LNCAP (cell line): Measurements from ENCODE around the gene ZG16.

Experiments used
- TF ChIP-seq, protein P1 (sequence below): fragments of 450-650 bp; IDR thresholded peaks from 2 replicates; pipeline ENCODE4 v1.5.1; 2017; ENCODE audit warnings: mild to moderate bottlenecking

ZG16 gene

DNA sequence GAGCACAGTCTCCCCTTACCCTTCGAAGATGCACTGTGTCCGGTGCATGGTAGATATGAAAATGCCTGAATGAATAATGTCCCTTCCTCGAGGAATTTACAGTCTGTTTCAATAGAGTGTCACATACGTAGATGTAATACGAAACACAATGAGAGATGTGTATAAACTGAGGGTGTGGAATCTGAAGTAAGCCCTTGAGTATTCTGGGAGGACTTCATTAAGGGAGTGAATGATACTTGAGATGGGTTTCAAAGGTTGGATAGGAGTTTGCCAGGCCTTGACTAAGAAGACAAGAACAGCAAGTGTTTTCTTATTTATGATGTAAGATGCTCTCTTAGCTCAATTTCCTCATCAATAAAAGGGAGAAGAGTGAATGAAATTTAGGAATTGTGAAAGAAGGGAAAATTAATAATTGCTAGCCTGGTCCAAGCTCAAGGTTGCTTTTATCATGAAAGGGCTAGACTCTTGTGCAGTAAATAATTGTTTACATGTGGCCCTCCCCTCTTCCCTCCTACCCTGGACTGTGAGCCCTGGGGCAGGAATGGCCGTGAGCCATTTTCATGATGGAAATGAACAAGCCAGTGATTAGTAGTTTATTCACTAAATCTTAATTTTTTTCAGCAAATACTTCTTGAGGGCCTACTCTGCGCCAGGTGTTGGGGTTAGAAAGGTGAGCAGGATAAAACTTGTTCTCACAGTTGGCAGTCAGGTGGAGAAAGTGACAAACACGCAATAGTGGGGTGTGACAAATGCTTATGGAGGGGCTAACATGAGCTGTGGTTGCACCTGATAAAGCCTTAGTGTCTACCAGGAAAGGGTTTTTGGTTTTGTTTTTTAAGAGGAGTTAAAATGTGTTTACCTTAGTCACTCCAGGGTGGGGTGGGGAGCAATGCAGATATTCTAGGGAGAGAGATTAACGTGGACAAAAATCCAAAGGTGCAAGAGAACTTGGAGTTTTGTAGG, 14.1 kb downstream of the ZG16 start:
- TF ChIP-seq, protein P1, sequence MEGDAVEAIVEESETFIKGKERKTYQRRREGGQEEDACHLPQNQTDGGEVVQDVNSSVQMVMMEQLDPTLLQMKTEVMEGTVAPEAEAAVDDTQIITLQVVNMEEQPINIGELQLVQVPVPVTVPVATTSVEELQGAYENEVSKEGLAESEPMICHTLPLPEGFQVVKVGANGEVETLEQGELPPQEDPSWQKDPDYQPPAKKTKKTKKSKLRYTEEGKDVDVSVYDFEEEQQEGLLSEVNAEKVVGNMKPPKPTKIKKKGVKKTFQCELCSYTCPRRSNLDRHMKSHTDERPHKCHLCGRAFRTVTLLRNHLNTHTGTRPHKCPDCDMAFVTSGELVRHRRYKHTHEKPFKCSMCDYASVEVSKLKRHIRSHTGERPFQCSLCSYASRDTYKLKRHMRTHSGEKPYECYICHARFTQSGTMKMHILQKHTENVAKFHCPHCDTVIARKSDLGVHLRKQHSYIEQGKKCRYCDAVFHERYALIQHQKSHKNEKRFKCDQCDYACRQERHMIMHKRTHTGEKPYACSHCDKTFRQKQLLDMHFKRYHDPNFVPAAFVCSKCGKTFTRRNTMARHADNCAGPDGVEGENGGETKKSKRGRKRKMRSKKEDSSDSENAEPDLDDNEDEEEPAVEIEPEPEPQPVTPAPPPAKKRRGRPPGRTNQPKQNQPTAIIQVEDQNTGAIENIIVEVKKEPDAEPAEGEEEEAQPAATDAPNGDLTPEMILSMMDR = no peak

DNA sequence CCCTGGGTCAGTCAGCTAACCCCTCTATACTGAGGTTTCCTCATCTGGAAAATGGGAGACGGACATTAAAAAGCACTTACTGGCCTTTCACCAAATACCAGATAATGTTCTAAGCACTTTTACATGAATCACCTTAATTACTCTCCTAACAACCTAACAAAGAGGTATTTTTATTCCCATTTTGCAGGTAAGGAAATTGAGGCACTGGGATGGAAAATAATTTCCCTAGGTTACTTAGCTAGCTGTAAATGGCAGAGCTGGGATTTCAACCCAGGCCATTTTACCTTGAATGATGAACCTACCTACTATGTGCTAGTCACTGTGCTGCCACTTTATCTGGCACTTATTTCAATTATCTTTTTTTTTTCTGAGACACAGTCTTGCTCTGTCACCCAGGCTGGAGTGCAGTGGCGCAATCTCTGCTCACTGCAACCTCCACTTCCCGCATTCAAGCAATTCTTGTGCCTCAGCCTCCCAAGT, 16.2 kb downstream of the ZG16 start:
- TF ChIP-seq, protein P1 = no peak

DNA sequence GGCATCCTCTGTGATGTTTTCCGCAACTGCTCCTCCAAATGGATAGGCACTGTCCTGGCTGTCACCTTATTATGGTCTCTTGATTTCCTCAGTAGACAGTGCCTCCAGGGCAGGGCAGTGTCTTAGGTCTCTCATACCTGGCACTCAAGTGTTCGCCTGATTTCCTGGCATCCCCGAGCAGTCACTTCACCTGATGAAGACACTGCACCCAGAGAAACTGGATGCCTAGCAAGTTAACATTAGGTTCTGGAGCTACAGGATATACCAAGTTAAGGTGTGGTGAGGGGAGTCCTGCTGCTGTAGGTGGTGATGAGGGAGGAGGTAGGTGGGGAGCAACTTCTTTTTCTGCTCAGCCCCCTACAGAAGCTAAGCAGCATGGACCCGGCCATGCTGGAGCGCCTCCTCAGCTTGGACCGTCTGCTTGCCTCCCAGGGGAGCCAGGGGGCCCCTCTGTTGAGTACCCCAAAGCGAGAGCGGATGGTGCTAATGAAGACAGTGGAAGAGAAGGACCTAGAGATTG, 24.4 kb downstream of the ZG16 start:
- TF ChIP-seq, protein P1 = no peak

DNA sequence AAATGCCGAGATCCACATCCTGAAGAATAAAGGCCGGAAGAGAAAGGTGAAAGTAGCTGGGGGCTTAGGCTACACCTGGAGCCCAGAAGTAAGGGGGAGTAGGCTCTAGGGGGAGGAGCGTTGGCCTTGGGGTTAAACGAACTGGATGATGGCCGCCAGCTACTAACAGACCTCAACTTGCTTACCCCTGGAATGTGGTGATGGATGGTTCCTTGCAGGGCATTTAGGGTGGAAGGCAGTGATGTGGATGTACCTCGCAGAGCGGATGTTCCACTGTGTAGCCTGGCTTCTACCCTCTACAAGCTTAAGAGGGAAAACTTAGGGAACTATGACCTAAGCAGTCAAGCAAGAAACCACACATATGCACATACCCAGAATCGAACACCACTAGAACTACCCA, 26.0 kb downstream of the ZG16 start:
- TF ChIP-seq, protein P1 = no peak

DNA sequence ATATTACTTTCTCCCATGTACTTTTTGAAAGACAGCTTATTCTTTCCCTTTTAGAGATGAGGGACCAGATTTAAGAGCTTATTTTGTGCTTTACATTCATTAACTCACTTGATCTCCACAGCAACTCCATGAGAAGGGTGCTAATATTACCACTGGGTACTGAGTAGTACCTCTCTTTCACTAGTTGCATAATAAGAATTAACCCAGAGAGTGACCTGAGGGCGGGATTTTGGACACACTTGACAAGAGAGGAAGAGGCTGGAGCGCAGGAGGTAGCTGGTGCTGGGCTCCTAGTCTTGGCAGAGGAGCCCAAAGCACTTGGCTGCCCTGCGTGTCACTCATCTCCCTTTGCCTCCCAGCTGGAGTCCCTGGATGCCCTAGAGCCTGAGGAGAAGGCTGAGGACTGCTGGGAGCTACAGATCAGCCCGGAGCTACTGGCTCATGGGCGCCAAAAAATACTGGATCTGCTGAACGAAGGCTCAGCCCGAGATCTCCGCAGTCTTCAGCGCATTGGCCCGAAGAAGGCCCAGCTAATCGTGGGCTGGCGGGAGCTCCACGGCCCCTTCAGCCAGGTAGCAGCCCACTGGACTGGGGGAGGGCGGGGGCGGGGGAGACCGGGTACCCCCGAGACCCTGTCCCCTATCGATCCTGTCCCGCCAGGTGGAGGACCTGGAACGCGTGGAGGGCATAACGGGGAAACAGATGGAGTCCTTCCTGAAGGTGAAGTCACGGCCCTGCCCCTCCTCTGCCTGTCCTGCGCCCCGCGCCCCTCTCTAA, 26.6 kb downstream of the ZG16 start:
- TF ChIP-seq, protein P1 = no peak

DNA sequence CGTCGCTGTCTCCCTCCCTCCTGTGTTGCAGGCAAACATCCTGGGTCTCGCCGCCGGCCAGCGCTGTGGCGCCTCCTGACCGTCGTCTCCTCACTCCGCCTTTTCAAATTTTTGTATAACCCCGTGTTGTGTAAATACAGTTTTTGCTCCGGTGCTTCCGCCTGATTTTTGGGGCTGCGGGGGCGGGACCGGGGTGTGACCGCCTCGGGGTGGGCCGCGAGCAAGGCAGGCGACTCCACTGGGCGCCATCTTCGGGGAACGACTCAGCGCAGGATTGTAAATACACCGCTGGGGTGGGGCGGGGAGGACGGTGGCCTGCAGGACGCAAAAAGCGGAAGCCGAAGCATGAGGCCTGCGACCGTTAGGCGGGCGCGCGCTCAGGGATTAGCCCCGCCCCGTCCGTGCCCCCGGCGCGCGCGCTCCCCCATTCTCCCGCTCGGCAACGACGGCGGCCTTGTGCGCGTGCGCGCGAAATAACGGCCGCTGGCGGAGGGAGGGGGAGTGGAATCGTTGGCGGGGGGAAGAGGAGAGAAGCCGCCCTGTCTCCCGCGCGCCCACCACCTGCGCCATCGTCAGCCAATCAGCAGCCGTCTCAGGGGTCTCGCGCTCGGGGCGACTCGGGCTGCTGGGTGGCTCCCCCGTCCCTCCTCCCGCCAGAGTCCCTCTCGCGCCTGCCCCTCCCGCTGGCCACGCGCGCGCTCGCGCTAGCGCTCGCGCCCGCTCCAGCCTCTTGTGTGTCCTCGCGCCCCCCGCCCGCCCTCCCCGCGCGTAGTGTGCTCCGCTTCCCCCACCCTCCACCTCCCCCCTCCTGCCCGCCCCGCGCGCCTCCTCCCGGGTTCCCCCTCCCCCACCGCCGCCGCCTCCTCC, 27.4 kb downstream of the ZG16 start:
- TF ChIP-seq, protein P1 = no peak
